HG03521 (cell line): Measurements from ENCODE around the gene TRIP4.
A peak's percentile ranks its signal among the peaks of the same experiment; 100 is the strongest.
"Not testable (repeated sequence)": the region's sequence is repeated elsewhere in the genome, so short reads cannot be mapped to it uniquely, and the experiment has no call there.

Source experiments
- ATAC-seq: cut with Tn5 transposase; IDR thresholded peaks from one replicate; pipeline ENCODE4 v1.9.1; 2021; ENCODE audit warnings: mild to moderate bottlenecking, moderate library complexity; ENCODE audit not compliant: unreplicated experiment

The TRIP4 gene

GRCh38 chr15:64387562-64388168 lies at the start of gene TRIP4:
Gene TRIP4 (plus strand): TSS chr15:64387836. CDS start chr15:64387864, 28 bp downstream.
- ATAC-seq = peak; percentile 97

GRCh38 chr15:64340355-64340754 lies 47.3 kb upstream of the TRIP4 start:
- no peak for ATAC-seq

- no peak for ATAC-seq
These were observed 45.7 kb upstream of the TRIP4 start for GRCh38 chr15:64341961-64342360.

GRCh38 chr15:64343222-64343621 lies 44.4 kb upstream of the TRIP4 start:
- ATAC-seq = no peak

- no peak for ATAC-seq
These were observed 43.8 kb upstream of the TRIP4 start for GRCh38 chr15:64343841-64344240.

- ATAC-seq = no peak
These were observed 42.9 kb upstream of the TRIP4 start for GRCh38 chr15:64344651-64345294.

GRCh38 chr15:64346242-64346641 lies 41.4 kb upstream of the TRIP4 start:
- ATAC-seq = not testable (repeated sequence)

GRCh38 chr15:64348455-64348854 lies 39.2 kb upstream of the TRIP4 start:
- no peak for ATAC-seq

- ATAC-seq = no peak
These were observed 38.3 kb upstream of the TRIP4 start for GRCh38 chr15:64349375-64349774.

GRCh38 chr15:64351265-64351664 lies 36.4 kb upstream of the TRIP4 start:
- no peak for ATAC-seq

- no peak for ATAC-seq
These were observed 32.8 kb upstream of the TRIP4 start for GRCh38 chr15:64354688-64355344.

- ATAC-seq = peak; percentile 14
These were observed 32.2 kb upstream of the TRIP4 start for GRCh38 chr15:64355348-64355943.

GRCh38 chr15:64355944-64356709 lies 31.5 kb upstream of the TRIP4 start, which contains the start of gene CSNK1G1:
Gene CSNK1G1 (minus strand): TSS chr15:64356173. CDS start chr15:64300499, 55,674 bp downstream.
- peak; percentile 98 for ATAC-seq

GRCh38 chr15:64356710-64357040 lies 31.0 kb upstream of the TRIP4 start:
- no peak for ATAC-seq

GRCh38 chr15:64361259-64361658 lies 26.4 kb upstream of the TRIP4 start:
- no peak for ATAC-seq

- no peak for ATAC-seq
These were observed 18.5 kb upstream of the TRIP4 start for GRCh38 chr15:64369078-64369607.

GRCh38 chr15:64371383-64371782 lies 16.3 kb upstream of the TRIP4 start:
- not testable (repeated sequence) for ATAC-seq

- ATAC-seq = no peak
These were observed 14.3 kb upstream of the TRIP4 start for GRCh38 chr15:64373360-64373759.

- ATAC-seq = no peak
These were observed 8.2 kb upstream of the TRIP4 start for GRCh38 chr15:64379216-64379960.
